Activated CD4-positive, alpha-beta T cell treated with anti-CD3 and anti-CD28 coated beads for 36 hours (primary cell): ENCODE data around the gene LACTB. TPM values are rescaled to one million over a fixed set of nuclear protein-coding genes. Genes with fewer than 3 reads are reported as not detected.
A peak's percentile ranks its signal among the peaks of the same experiment; 100 is the strongest.

Experiments
- ATAC-seq: fragments of 200-7000 bp; cut with Tn5 transposase; one replicate; pipeline ENCODE4 v1.10.0; 2021; ENCODE audit warnings: mild to moderate bottlenecking, moderate library complexity
- CTCF ChIA-PET: fragments of 350-600 bp; sonication (Branson Sonifier 250); formaldehyde crosslinking; loops from one replicate; lab custom pipeline; 2021; ENCODE audit warnings: antibody characterized with exemption; lab: Charles Lee
- POLR2A ChIA-PET: fragments of 350-600 bp; sonication (Branson Sonifier 250); formaldehyde crosslinking; loops from one replicate; lab custom pipeline; 2021; ENCODE audit warnings: antibody characterized with exemption, inconsistent platforms; lab: Charles Lee
- DNase-seq: peaks from one replicate; pipeline ENCODE4 v3.0.0-alpha.2; 2020
- H3K27ac Mint-ChIP-seq: one replicate; pipeline ENCODE4 v1.8.0; 2021; ENCODE audit warnings: mixed read lengths
- H3K27me3 Mint-ChIP-seq: one replicate; pipeline ENCODE4 v1.8.0; 2021; ENCODE audit warnings: mixed read lengths
- H3K36me3 Mint-ChIP-seq: one replicate; pipeline ENCODE4 v1.8.0; 2021; ENCODE audit warnings: low read depth, mixed read lengths
- H3K4me1 Mint-ChIP-seq: one replicate; pipeline ENCODE4 v1.8.0; 2021; ENCODE audit warnings: mixed read lengths
- H3K4me3 Mint-ChIP-seq: one replicate; pipeline ENCODE4 v1.8.0; 2021; ENCODE audit warnings: mild to moderate bottlenecking, moderate library complexity, mixed read lengths
- H3K9me3 Mint-ChIP-seq: one replicate; pipeline ENCODE4 v1.8.0; 2021; ENCODE audit warnings: low read depth, mixed read lengths
- intact Hi-C, 2 experiments: fragments of 100-400 bp; cut with DNase I in 1 of 2; cut with micrococcal nuclease in 1 of 2; formaldehyde crosslinking; loops; one replicate each; pipeline versions ENCODE4 v1.14.2 to v1.15.1; 2022 to 2024; cut with DNase I, micrococcal nuclease
- total RNA-seq, 2 experiments: library from RNA; stranded (reverse); gene quantifications; one replicate each; pipeline ENCODE4 v1.2.3, GENCODE V29; 2021

LACTB gene
- total RNA-seq, 2 experiments from 2014 or later: 10.9 to 14.9 TPM

GRCh38 chr15:63133786-63134185 lies 12.1 kb downstream of the LACTB start:
- Mint-ChIP-seq H3K9me3 (no peaks in the 10 kb centered on the region), H3K27me3 (no peaks in the 10 kb centered on the region), H3K4me1 (peaks cover 12% of the 10 kb centered on the region), H3K4me3 (no peak overlapping the region), H3K27ac (no peak overlapping the region), H3K36me3 (peaks cover 9% of the 10 kb centered on the region)
- ChIA-PET CTCF (no interaction called here), POLR2A (no interaction called here)
- intact Hi-C loops: no loop called here
- ATAC-seq: no peak
- no peak for DNase-seq

- intact Hi-C loops: no loop called here
- no peak for ATAC-seq
- no peaks in the 10 kb centered on the region for H3K9me3 Mint-ChIP-seq
- H3K36me3 Mint-ChIP-seq: peaks cover 5% of the 10 kb centered on the region
- no peak overlapping the region for H3K27ac Mint-ChIP-seq
- H3K4me1 Mint-ChIP-seq: peaks cover 12% of the 10 kb centered on the region
- no peaks in the 10 kb centered on the region for H3K27me3 Mint-ChIP-seq
- ChIA-PET POLR2A (interaction anchor here (1.3 kb wide), 1 partner anchor 13 kb away, joined by 6 read pairs; no protein-coding TSS in a partner anchor), CTCF (interaction anchor here (1.3 kb wide), 1 partner anchor 153 kb away, joined by 4 read pairs; no protein-coding TSS in a partner anchor)
- DNase-seq: no peak
- no peak overlapping the region for H3K4me3 Mint-ChIP-seq
Measured at GRCh38 chr15:63134245-63134985, 12.8 kb downstream of the LACTB start.

GRCh38 chr15:63135281-63135680 lies 13.6 kb downstream of the LACTB start:
- Mint-ChIP-seq H3K9me3 (no peaks in the 10 kb centered on the region), H3K4me1 (peaks cover 12% of the 10 kb centered on the region), H3K4me3 (no peak overlapping the region), H3K27me3 (no peaks in the 10 kb centered on the region), H3K27ac (no peak overlapping the region), H3K36me3 (peaks cover 3% of the 10 kb centered on the region)
- ChIA-PET POLR2A (interaction anchor here (1.3 kb wide), 1 partner anchor 12 kb away, joined by 6 read pairs; no protein-coding TSS in a partner anchor), CTCF (interaction anchor here (1.3 to 1.8 kb wide), 2 partner anchors 11 to 153 kb away, joined by 4 to 5 read pairs; no protein-coding TSS in a partner anchor)
- DNase-seq: no peak
- ATAC-seq: no peak
- intact Hi-C loops: no loop called here

GRCh38 chr15:63135804-63136203 lies 14.1 kb downstream of the LACTB start:
- H3K27ac Mint-ChIP-seq: no peak overlapping the region
- intact Hi-C loops: no loop called here
- ATAC-seq: peak; percentile 74
- H3K36me3 Mint-ChIP-seq: peaks cover 2% of the 10 kb centered on the region
- peaks cover 12% of the 10 kb centered on the region for H3K4me1 Mint-ChIP-seq
- H3K9me3 Mint-ChIP-seq: no peaks in the 10 kb centered on the region
- no peaks in the 10 kb centered on the region for H3K27me3 Mint-ChIP-seq
- POLR2A ChIA-PET: interaction anchor here (0.6 to 1.3 kb wide), 3 partner anchors 11 to 41 kb away, joined by 4 to 7 read pairs (median 6); no protein-coding TSS in a partner anchor
- CTCF ChIA-PET: interaction anchor here (0.6 to 1.8 kb wide), 3 partner anchors 11 to 73 kb away, joined by 3 to 5 read pairs (median 3); no protein-coding TSS in a partner anchor
- no peak overlapping the region for H3K4me3 Mint-ChIP-seq
- no peak for DNase-seq

GRCh38 chr15:63136742-63137141 lies 15.1 kb downstream of the LACTB start:
- intact Hi-C loops: no loop called here
- H3K27ac Mint-ChIP-seq: no peak overlapping the region
- H3K9me3 Mint-ChIP-seq: no peaks in the 10 kb centered on the region
- H3K4me3 Mint-ChIP-seq: no peak overlapping the region
- no peak for DNase-seq
- peaks cover 2% of the 10 kb centered on the region for H3K36me3 Mint-ChIP-seq
- no peak for ATAC-seq
- H3K27me3 Mint-ChIP-seq: no peaks in the 10 kb centered on the region
- ChIA-PET CTCF (interaction anchor here (0.7 to 1.8 kb wide), 2 partner anchors 10 to 233 kb away, joined by 4 to 5 read pairs; no protein-coding TSS in a partner anchor), POLR2A (interaction anchor here (1.1 kb wide), 1 partner anchor 40 kb away, joined by 7 read pairs; no protein-coding TSS in a partner anchor)
- H3K4me1 Mint-ChIP-seq: peaks cover 12% of the 10 kb centered on the region

- intact Hi-C loops: no loop called here
- Mint-ChIP-seq H3K4me3 (no peak overlapping the region), H3K36me3 (peaks cover 3% of the 10 kb centered on the region), H3K27ac (no peak overlapping the region), H3K9me3 (no peaks in the 10 kb centered on the region), H3K27me3 (no peaks in the 10 kb centered on the region), H3K4me1 (peaks cover 6% of the 10 kb centered on the region)
- ATAC-seq (no peak), DNase-seq (no peak)
- ChIA-PET CTCF (no interaction called here), POLR2A (no interaction called here)
Measured at GRCh38 chr15:63140936-63141335, 19.3 kb downstream of the LACTB start.

- Mint-ChIP-seq H3K4me3 (no peak overlapping the region), H3K36me3 (peaks cover 8% of the 10 kb centered on the region), H3K27me3 (no peaks in the 10 kb centered on the region), H3K9me3 (no peaks in the 10 kb centered on the region), H3K27ac (no peak overlapping the region), H3K4me1 (peaks cover 5% of the 10 kb centered on the region)
- DNase-seq: no peak
- ATAC-seq: no peak
- POLR2A ChIA-PET: no interaction called here
- CTCF ChIA-PET: no interaction called here
- intact Hi-C loops: no loop called here
Measured at GRCh38 chr15:63145426-63145825, 23.8 kb downstream of the LACTB start.

GRCh38 chr15:63146684-63147083 lies 25.0 kb downstream of the LACTB start:
- Mint-ChIP-seq H3K27ac (no peak overlapping the region), H3K36me3 (peaks cover 10% of the 10 kb centered on the region), H3K9me3 (no peaks in the 10 kb centered on the region), H3K4me3 (no peak overlapping the region), H3K27me3 (no peaks in the 10 kb centered on the region), H3K4me1 (peaks cover 8% of the 10 kb centered on the region)
- CTCF ChIA-PET: interaction anchor here (0.6 to 1.4 kb wide), 6 partner anchors 10 to 256 kb away, joined by 3 to 5 read pairs (median 4); partner anchors contain the start of gene RPS27L
- POLR2A ChIA-PET: interaction anchor here (0.9 kb wide), 1 partner anchor 11 kb away, joined by 6 read pairs; no protein-coding TSS in a partner anchor
- intact Hi-C loops: no loop called here
- no peak for DNase-seq
- peak; percentile 36 for ATAC-seq

GRCh38 chr15:63151665-63152064 lies 30.0 kb downstream of the LACTB start:
- H3K36me3 Mint-ChIP-seq: peaks cover 22% of the 10 kb centered on the region
- peak overlapping the region; percentile 17 for H3K27ac Mint-ChIP-seq
- no peak overlapping the region for H3K4me3 Mint-ChIP-seq
- no peak for DNase-seq
- H3K27me3 Mint-ChIP-seq: no peaks in the 10 kb centered on the region
- peaks cover 25% of the 10 kb centered on the region for H3K4me1 Mint-ChIP-seq
- CTCF ChIA-PET: interaction anchor here (1.0 kb wide), 1 partner anchor 26 kb away, joined by 3 read pairs; no protein-coding TSS in a partner anchor
- POLR2A ChIA-PET: no interaction called here
- H3K9me3 Mint-ChIP-seq: no peaks in the 10 kb centered on the region
- no peak for ATAC-seq
- intact Hi-C loops: no loop called here

- no peaks in the 10 kb centered on the region for H3K9me3 Mint-ChIP-seq
- ATAC-seq (no peak), DNase-seq (no peak)
- intact Hi-C loops: loop anchor here (5.0 kb wide), 2 partner anchors 77 to 122 kb away; partner anchors contain the start of gene APH1B (in 1 of the 2)
- peaks cover 18% of the 10 kb centered on the region for H3K36me3 Mint-ChIP-seq
- no peak overlapping the region for H3K27ac Mint-ChIP-seq
- H3K27me3 Mint-ChIP-seq: no peaks in the 10 kb centered on the region
- H3K4me1 Mint-ChIP-seq: peaks cover 23% of the 10 kb centered on the region
- CTCF ChIA-PET: interaction anchor here (0.8 to 1.0 kb wide), 2 partner anchors 41 to 132 kb away, joined by 3 read pairs; no protein-coding TSS in a partner anchor
- POLR2A ChIA-PET: no interaction called here
- H3K4me3 Mint-ChIP-seq: peak overlapping the region; percentile 100
Measured at GRCh38 chr15:63155486-63155885, 33.8 kb downstream of the LACTB start.

GRCh38 chr15:63156086-63156710 lies 34.5 kb downstream of the LACTB start:
- POLR2A ChIA-PET: interaction anchor here (0.7 to 2.7 kb wide), 3 partner anchors 17 to 36 kb away, joined by 3 to 9 read pairs (median 9); no protein-coding TSS in a partner anchor
- intact Hi-C loops: loop anchor here (2.0 to 5.0 kb wide), 5 partner anchors 33 to 121 kb away; partner anchors contain the start of genes APH1B (in 1 of the 2), LACTB (in 1 of the 2) and RAB8B (in 1 of the 2)
- peak overlapping the region; percentile 100 for H3K4me3 Mint-ChIP-seq
- CTCF ChIA-PET: interaction anchor here (0.8 to 1.9 kb wide), 3 partner anchors 40 to 132 kb away, joined by 3 to 4 read pairs (median 3); no protein-coding TSS in a partner anchor
- H3K27me3 Mint-ChIP-seq: no peaks in the 10 kb centered on the region
- DNase-seq (no peak), ATAC-seq (no peak)
- peaks cover 23% of the 10 kb centered on the region for H3K4me1 Mint-ChIP-seq
- H3K9me3 Mint-ChIP-seq: no peaks in the 10 kb centered on the region
- H3K27ac Mint-ChIP-seq: peak overlapping the region; percentile 98
- peaks cover 18% of the 10 kb centered on the region for H3K36me3 Mint-ChIP-seq
